ENCODE results near the gene DICER1.

The DICER1 gene

GRCh38 chr14:95097385-95097784, 59.9 kb downstream of the DICER1 start:
- no peak overlapping the region for H3K27ac ChIP-seq (replicated peaks; ENCODE audit: low read length)
- no CpG with 5 or more reads among the region's 2 CpGs for WGBS, 2 donors (ENCODE audit: extremely low coverage in 2 of 2, insufficient read length in 2 of 2, insufficient replicate concordance in 1 of 2)
- no peak overlapping the region for H2BK5ac ChIP-seq (ENCODE audit: low read length)

GRCh38 chr14:95096476-95096875, 60.9 kb downstream of the DICER1 start:
- no peak overlapping the region for H3K9ac ChIP-seq (ENCODE audit: low read depth, low read length, poor library complexity)
- H3K18ac ChIP-seq (ENCODE audit: low read length) = no peak overlapping the region
- H3K4me3 ChIP-seq (ENCODE audit: low read length in 2 of 2) = no peak overlapping the region
- WGBS, 2 donors (ENCODE audit: extremely low coverage in 2 of 2, insufficient read length in 2 of 2, insufficient replicate concordance in 1 of 2) = no CpG with 5 or more reads among the region's 4 CpGs
- H3K27me3 ChIP-seq (ENCODE audit: control insufficient read depth in 3 of 3, insufficient read depth in 3 of 3, low read depth in 1 of 3, low read length in 3 of 3) = no peaks in the 10 kb centered on the region
- H3K79me1 ChIP-seq (ENCODE audit: low read depth, low read length) = no peaks in the 10 kb centered on the region
- no peak for DNase-seq (ENCODE audit: low spot score)
- H2BK15ac ChIP-seq (ENCODE audit: low read length) = no peak overlapping the region
- H2BK120ac ChIP-seq (ENCODE audit: low read depth, low read length) = no peak overlapping the region
- no peak overlapping the region for H4K91ac ChIP-seq (ENCODE audit: low read depth, low read length, poor library complexity)
- no peak overlapping the region for H3K23ac ChIP-seq (ENCODE audit: low read depth, low read length, poor library complexity)
- peak overlapping the region; percentile 89 for H3K27ac ChIP-seq (replicated peaks; ENCODE audit: low read length)
- no peaks in the 10 kb centered on the region for H3K9me3 ChIP-seq (replicated peaks in 1 of 2; ENCODE audit: control insufficient read depth in 2 of 2, insufficient read depth in 1 of 2, low read depth in 1 of 2, low read length in 2 of 2)
- H2AFZ ChIP-seq (ENCODE audit: low read length) = no peak overlapping the region
- H4K8ac ChIP-seq (ENCODE audit: low read depth, low read length) = no peak overlapping the region
- peak overlapping the region; percentile 61 for H3K4me2 ChIP-seq (ENCODE audit: insufficient read depth, low read length, poor library complexity, severe bottlenecking)
- no peak overlapping the region for H2BK5ac ChIP-seq (ENCODE audit: low read length)
- no peak overlapping the region for H3K4ac ChIP-seq (ENCODE audit: low read length)
- peaks cover 4 to 72% of the 10 kb centered on the region in 2 donors for H3K36me3 ChIP-seq (replicated peaks in 1 of 2; ENCODE audit: control insufficient read depth in 2 of 2, insufficient read depth in 2 of 2, low read length in 2 of 2)
- no peak overlapping the region for H2BK12ac ChIP-seq (ENCODE audit: low read length)
- H3K14ac ChIP-seq (ENCODE audit: low read length) = no peak overlapping the region
- H3K4me1 ChIP-seq (ENCODE audit: control insufficient read depth in 2 of 2, insufficient read depth in 1 of 2, low read depth in 1 of 2, low read length in 2 of 2) = peaks cover 17 to 18% of the 10 kb centered on the region in 2 donors
- no peak overlapping the region for H2AK5ac ChIP-seq (ENCODE audit: low read depth, low read length)

More at GRCh38 chr14:95097385-95097784, 59.9 kb downstream of the DICER1 start:
- Histone ChIP-seq H2BK120ac (ENCODE audit: low read depth, low read length) (no peak overlapping the region), H4K91ac (ENCODE audit: low read depth, low read length, poor library complexity) (no peak overlapping the region), H3K4me3 (ENCODE audit: low read length in 2 of 2) (no peak overlapping the region), H2BK12ac (ENCODE audit: low read length) (no peak overlapping the region), H4K8ac (ENCODE audit: low read depth, low read length) (no peak overlapping the region), H3K36me3 (replicated peaks in 1 of 2; ENCODE audit: control insufficient read depth in 2 of 2, insufficient read depth in 2 of 2, low read length in 2 of 2) (peaks cover 8 to 72% of the 10 kb centered on the region in 2 donors), H3K4me2 (ENCODE audit: insufficient read depth, low read length, poor library complexity, severe bottlenecking) (no peak overlapping the region), H3K27me3 (ENCODE audit: control insufficient read depth in 3 of 3, insufficient read depth in 3 of 3, low read depth in 1 of 3, low read length in 3 of 3) (no peaks in the 10 kb centered on the region), H3K79me1 (ENCODE audit: low read depth, low read length) (no peaks in the 10 kb centered on the region), H2BK15ac (ENCODE audit: low read length) (no peak overlapping the region), H3K23ac (ENCODE audit: low read depth, low read length, poor library complexity) (no peak overlapping the region), H3K4ac (ENCODE audit: low read length) (no peak overlapping the region), H3K18ac (ENCODE audit: low read length) (no peak overlapping the region), H2AFZ (ENCODE audit: low read length) (no peak overlapping the region), H2AK5ac (ENCODE audit: low read depth, low read length) (no peak overlapping the region), H3K9ac (ENCODE audit: low read depth, low read length, poor library complexity) (no peak overlapping the region), H3K14ac (ENCODE audit: low read length) (no peak overlapping the region), H3K9me3 (replicated peaks in 1 of 2; ENCODE audit: control insufficient read depth in 2 of 2, insufficient read depth in 1 of 2, low read depth in 1 of 2, low read length in 2 of 2) (no peaks in the 10 kb centered on the region), H3K4me1 (ENCODE audit: control insufficient read depth in 2 of 2, insufficient read depth in 1 of 2, low read depth in 1 of 2, low read length in 2 of 2) (peaks cover 17 to 18% of the 10 kb centered on the region in 2 donors)
- DNase-seq (ENCODE audit: low spot score) = no peak

GRCh38 chr14:95095996-95096395, 61.3 kb downstream of the DICER1 start:
- H3K23ac ChIP-seq (ENCODE audit: low read depth, low read length, poor library complexity) = no peak overlapping the region
- no peaks in the 10 kb centered on the region for H3K27me3 ChIP-seq (ENCODE audit: control insufficient read depth in 3 of 3, insufficient read depth in 3 of 3, low read depth in 1 of 3, low read length in 3 of 3)
- peak overlapping the region; percentile 61 for H3K4me2 ChIP-seq (ENCODE audit: insufficient read depth, low read length, poor library complexity, severe bottlenecking)
- WGBS, 2 donors (ENCODE audit: extremely low coverage in 2 of 2, insufficient read length in 2 of 2, insufficient replicate concordance in 1 of 2) = no CpG with 5 or more reads among the region's 8 CpGs
- H3K4me3 ChIP-seq (ENCODE audit: low read length in 2 of 2) = no peak overlapping the region
- H3K18ac ChIP-seq (ENCODE audit: low read length) = no peak overlapping the region
- peak overlapping the region; percentile 89 for H3K27ac ChIP-seq (replicated peaks; ENCODE audit: low read length)
- H3K9me3 ChIP-seq (replicated peaks in 1 of 2; ENCODE audit: control insufficient read depth in 2 of 2, insufficient read depth in 1 of 2, low read depth in 1 of 2, low read length in 2 of 2) = no peaks in the 10 kb centered on the region
- H4K8ac ChIP-seq (ENCODE audit: low read depth, low read length) = no peak overlapping the region
- H3K4me1 ChIP-seq (ENCODE audit: control insufficient read depth in 2 of 2, insufficient read depth in 1 of 2, low read depth in 1 of 2, low read length in 2 of 2) = peaks cover 17% of the 10 kb centered on the region in 2 donors
- H2AFZ ChIP-seq (ENCODE audit: low read length) = no peak overlapping the region
- no peaks in the 10 kb centered on the region for H3K79me1 ChIP-seq (ENCODE audit: low read depth, low read length)
- peaks cover 3 to 72% of the 10 kb centered on the region in 2 donors for H3K36me3 ChIP-seq (replicated peaks in 1 of 2; ENCODE audit: control insufficient read depth in 2 of 2, insufficient read depth in 2 of 2, low read length in 2 of 2)
- no peak overlapping the region for H2BK12ac ChIP-seq (ENCODE audit: low read length)
- DNase-seq (ENCODE audit: low spot score) = peak; percentile 73
- no peak overlapping the region for H3K9ac ChIP-seq (ENCODE audit: low read depth, low read length, poor library complexity)
- no peak overlapping the region for H2BK5ac ChIP-seq (ENCODE audit: low read length)
- H2BK15ac ChIP-seq (ENCODE audit: low read length) = no peak overlapping the region
- H2AK5ac ChIP-seq (ENCODE audit: low read depth, low read length) = no peak overlapping the region
- H3K14ac ChIP-seq (ENCODE audit: low read length) = no peak overlapping the region
- H3K4ac ChIP-seq (ENCODE audit: low read length) = no peak overlapping the region
- H4K91ac ChIP-seq (ENCODE audit: low read depth, low read length, poor library complexity) = no peak overlapping the region
- no peak overlapping the region for H2BK120ac ChIP-seq (ENCODE audit: low read depth, low read length)

DNA sequence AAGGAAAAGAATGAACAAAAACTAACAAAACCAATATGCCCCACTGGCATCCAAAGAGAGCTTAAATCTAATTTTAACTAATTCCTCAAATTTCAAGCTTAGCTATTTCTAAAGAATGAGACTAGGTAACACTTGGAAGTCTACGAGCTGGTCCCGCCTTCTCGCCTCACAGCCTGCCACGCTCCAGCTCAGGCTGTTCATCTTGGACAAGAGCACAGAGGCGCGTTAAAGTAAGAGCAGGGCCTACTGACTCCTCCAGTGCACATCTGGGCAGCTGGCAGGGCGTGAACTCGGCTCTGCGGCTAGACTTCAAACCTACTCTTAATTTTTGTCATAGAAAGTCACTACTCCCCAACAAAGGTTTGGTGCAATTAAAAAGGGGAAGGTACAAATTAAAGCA, 64.6 kb downstream of the DICER1 start:
- Histone ChIP-seq H2AK5ac (ENCODE audit: low read depth, low read length) (no peak overlapping the region), H3K4ac (ENCODE audit: low read length) (no peak overlapping the region), H3K18ac (ENCODE audit: low read length) (peak overlapping the region; percentile 52), H4K8ac (ENCODE audit: low read depth, low read length) (no peak overlapping the region), H2BK5ac (ENCODE audit: low read length) (no peak overlapping the region), H3K9me3 (replicated peaks in 1 of 2; ENCODE audit: control insufficient read depth in 2 of 2, insufficient read depth in 1 of 2, low read depth in 1 of 2, low read length in 2 of 2) (no peaks in the 10 kb centered on the region), H3K4me1 (ENCODE audit: control insufficient read depth in 2 of 2, insufficient read depth in 1 of 2, low read depth in 1 of 2, low read length in 2 of 2) (peaks cover 13 to 21% of the 10 kb centered on the region in 2 donors), H2AFZ (ENCODE audit: low read length) (no peak overlapping the region), H3K4me3 (ENCODE audit: low read length in 2 of 2) (no peak overlapping the region), H3K14ac (ENCODE audit: low read length) (no peak overlapping the region), H2BK120ac (ENCODE audit: low read depth, low read length) (no peak overlapping the region), H3K27ac (replicated peaks; ENCODE audit: low read length) (no peak overlapping the region), H3K9ac (ENCODE audit: low read depth, low read length, poor library complexity) (peak overlapping the region; percentile 50), H3K79me1 (ENCODE audit: low read depth, low read length) (no peaks in the 10 kb centered on the region), H2BK12ac (ENCODE audit: low read length) (no peak overlapping the region), H3K27me3 (ENCODE audit: control insufficient read depth in 3 of 3, insufficient read depth in 3 of 3, low read depth in 1 of 3, low read length in 3 of 3) (no peaks in the 10 kb centered on the region), H4K91ac (ENCODE audit: low read depth, low read length, poor library complexity) (no peak overlapping the region), H3K36me3 (replicated peaks in 1 of 2; ENCODE audit: control insufficient read depth in 2 of 2, insufficient read depth in 2 of 2, low read length in 2 of 2) (peaks cover 8 to 80% of the 10 kb centered on the region in 2 donors), H2BK15ac (ENCODE audit: low read length) (no peak overlapping the region), H3K23ac (ENCODE audit: low read depth, low read length, poor library complexity) (no peak overlapping the region), H3K4me2 (ENCODE audit: insufficient read depth, low read length, poor library complexity, severe bottlenecking) (no peak overlapping the region)
- no CpG with 5 or more reads among the region's 9 CpGs for WGBS, 2 donors (ENCODE audit: extremely low coverage in 2 of 2, insufficient read length in 2 of 2, insufficient replicate concordance in 1 of 2)
- no peak for DNase-seq (ENCODE audit: low spot score)

Measured in neuronal stem cell (in vitro differentiated cells).